Measurements from ENCODE around the gene CLEC16A. TPM values are rescaled to one million over a fixed set of nuclear protein-coding genes. Genes with fewer than 3 reads are reported as not detected.
"Not testable (repeated sequence)": the region's sequence is repeated elsewhere in the genome, so short reads cannot be mapped to it uniquely, and the experiment has no call there.

CLEC16A gene
- total RNA-seq, 4 donors from 2014 or later = 19.9 to 38.3 (median 35.0) TPM

DNA sequence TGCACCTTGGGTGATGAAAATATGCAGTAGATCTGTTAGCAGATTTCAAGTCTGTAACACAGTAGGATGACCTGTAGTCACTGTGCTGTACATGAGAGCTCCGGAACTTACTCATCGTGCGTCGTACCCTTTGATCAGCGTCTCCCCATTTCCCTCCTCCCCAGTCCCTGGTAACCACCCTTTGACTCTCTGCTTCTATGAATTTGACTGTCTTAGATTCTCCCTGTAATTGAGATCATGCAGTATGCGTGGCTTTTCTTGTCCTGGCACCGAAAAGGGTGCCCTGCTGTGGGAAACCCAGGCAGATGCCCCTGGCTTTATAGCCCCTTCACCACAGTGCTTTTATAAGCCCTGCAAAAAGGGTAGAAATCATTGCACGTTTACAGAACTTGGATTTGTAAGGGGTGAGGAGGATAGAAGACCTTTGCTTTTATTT lies 20.5 kb downstream of the CLEC16A start:
- Histone ChIP-seq H3K4me3 (no peak overlapping the region), H3K27ac (peak overlapping the region in 1 of 4 donors; percentile 67)

DNA sequence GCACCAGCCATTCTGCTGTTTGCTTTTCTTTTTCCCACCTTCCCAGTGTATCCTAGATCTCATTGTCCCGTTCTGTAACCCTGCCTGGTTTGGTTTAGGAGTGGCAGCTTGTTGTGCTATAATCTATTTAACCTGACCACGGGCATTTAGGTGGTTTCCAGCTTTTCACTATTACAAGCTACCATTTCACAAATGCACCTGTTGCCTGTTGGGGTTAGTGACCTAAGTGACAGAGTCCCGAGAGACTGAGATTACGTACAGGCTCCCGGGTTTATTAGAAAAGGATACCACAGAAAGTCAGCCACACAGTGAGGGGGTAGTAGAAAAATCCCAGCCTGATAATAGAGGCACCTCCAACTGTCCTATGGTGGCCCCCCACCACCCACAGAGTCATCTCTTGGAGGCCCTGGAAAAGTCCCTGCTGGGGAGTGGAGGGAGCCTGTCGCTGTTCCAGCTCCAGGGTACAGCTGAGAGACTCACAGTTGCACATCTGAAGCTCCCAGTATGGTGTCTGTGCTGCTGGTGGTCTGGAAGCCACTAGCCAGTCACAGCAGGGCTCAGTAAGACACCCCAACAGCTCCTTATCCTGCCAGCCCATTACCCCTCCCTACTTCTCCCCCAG lies 21.2 kb downstream of the CLEC16A start:
- WGBS, 2 donors (ENCODE audit: low coverage in 1 of 2) = 88 to 92% methylated on average over 1 to 3 of the region's 6 CpGs
- Histone ChIP-seq H3K4me3 (no peak overlapping the region), H3K4me1 (peaks cover 0 to 21% (median 7%) of the 10 kb centered on the region in 3 donors), H3K36me3 (peaks cover 0 to 44% of the 10 kb centered on the region in 2 donors), H3K27ac (no peak overlapping the region), H3K9me3 (no peaks in the 10 kb centered on the region), H3K27me3 (no peaks in the 10 kb centered on the region)
- TF ChIP-seq POLR2A (IDR thresholded peaks at IDR 0.05) (no peak), EP300 (IDR thresholded peaks at IDR 0.05) (no peak), POLR2AphosphoS5 (IDR thresholded peaks at IDR 0.05) (no peak)
- TF ChIP-seq, protein P1, sequence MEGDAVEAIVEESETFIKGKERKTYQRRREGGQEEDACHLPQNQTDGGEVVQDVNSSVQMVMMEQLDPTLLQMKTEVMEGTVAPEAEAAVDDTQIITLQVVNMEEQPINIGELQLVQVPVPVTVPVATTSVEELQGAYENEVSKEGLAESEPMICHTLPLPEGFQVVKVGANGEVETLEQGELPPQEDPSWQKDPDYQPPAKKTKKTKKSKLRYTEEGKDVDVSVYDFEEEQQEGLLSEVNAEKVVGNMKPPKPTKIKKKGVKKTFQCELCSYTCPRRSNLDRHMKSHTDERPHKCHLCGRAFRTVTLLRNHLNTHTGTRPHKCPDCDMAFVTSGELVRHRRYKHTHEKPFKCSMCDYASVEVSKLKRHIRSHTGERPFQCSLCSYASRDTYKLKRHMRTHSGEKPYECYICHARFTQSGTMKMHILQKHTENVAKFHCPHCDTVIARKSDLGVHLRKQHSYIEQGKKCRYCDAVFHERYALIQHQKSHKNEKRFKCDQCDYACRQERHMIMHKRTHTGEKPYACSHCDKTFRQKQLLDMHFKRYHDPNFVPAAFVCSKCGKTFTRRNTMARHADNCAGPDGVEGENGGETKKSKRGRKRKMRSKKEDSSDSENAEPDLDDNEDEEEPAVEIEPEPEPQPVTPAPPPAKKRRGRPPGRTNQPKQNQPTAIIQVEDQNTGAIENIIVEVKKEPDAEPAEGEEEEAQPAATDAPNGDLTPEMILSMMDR (IDR thresholded peaks at IDR 0.05) = no peak
- ATAC-seq = no peak

More for the DNA sequence above, 20.5 kb downstream of the CLEC16A start:
- no peak for ATAC-seq
- H3K9me3 ChIP-seq = no peaks in the 10 kb centered on the region
- H3K4me1 ChIP-seq = peaks cover 0 to 21% (median 7%) of the 10 kb centered on the region in 3 donors
- no peaks in the 10 kb centered on the region for H3K27me3 ChIP-seq
- TF ChIP-seq EP300 (IDR thresholded peaks at IDR 0.05) (no peak), POLR2A (IDR thresholded peaks at IDR 0.05) (no peak), POLR2AphosphoS5 (IDR thresholded peaks at IDR 0.05) (no peak)
- TF ChIP-seq, protein P1 (IDR thresholded peaks at IDR 0.05) = no peak
- WGBS, 2 donors (ENCODE audit: low coverage in 1 of 2) = 93 to 97% methylated on average over 6 to 7 of the region's 8 CpGs
- H3K36me3 ChIP-seq = peaks cover 0 to 40% of the 10 kb centered on the region in 2 donors

DNA sequence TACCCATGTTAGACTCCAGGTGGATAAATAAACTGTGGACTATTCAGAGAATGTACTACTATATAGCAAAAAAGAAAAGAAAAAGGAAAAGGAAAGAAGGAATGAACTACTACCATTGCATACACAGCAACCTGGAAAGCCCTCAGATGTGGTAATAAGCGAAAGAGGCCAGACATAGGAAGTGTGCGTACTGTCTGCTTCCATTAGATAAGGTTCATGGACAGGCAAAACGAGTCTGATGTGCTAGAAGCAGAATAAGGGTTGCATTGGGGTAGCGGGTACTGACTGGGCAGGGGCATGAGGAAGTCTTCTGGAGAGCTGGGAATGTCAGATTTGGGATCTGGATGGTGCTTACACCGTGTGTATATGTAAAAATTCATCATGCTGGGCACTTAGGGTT lies 21.8 kb downstream of the CLEC16A start:
- 84 to 87% methylated on average over 5 of the region's 5 CpGs for WGBS, 2 donors (ENCODE audit: low coverage in 1 of 2)
- Histone ChIP-seq H3K36me3 (peaks cover 0 to 50% of the 10 kb centered on the region in 2 donors), H3K27ac (no peak overlapping the region), H3K27me3 (no peaks in the 10 kb centered on the region), H3K4me1 (peaks cover 0 to 18% (median 4%) of the 10 kb centered on the region in 3 donors), H3K4me3 (no peak overlapping the region), H3K9me3 (no peaks in the 10 kb centered on the region)
- TF ChIP-seq, protein P1 (IDR thresholded peaks at IDR 0.05) = no peak
- TF ChIP-seq POLR2A (IDR thresholded peaks at IDR 0.05) (no peak), EP300 (IDR thresholded peaks at IDR 0.05) (no peak), POLR2AphosphoS5 (IDR thresholded peaks at IDR 0.05) (no peak)
- no peak for ATAC-seq

DNA sequence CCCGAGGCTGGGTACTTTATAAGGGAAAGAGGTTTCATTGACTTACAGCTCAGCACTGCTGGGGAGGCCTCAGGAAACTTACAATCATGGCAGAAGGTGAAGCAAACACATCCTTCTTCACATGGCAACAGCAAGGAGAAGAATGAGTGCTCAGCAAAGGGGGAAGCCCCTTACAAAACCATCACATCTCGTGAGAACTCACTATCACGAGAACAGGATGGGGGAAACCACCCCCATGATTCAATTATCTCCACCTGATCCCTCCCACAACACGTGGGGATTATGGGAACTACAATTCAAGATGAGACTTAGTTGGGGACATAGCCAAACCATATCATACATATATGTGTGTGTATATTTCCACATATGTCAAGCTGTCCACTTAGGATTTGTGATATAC lies 22.2 kb downstream of the CLEC16A start:
- H3K4me1 ChIP-seq = peaks cover 0 to 15% (median under 1%) of the 10 kb centered on the region in 3 donors
- not testable (repeated sequence) for ATAC-seq, H3K9me3 ChIP-seq, H3K27me3 ChIP-seq, H3K4me3 ChIP-seq, H3K27ac ChIP-seq
- 50 to 54% methylated on average over 2 to 4 of the region's 4 CpGs for WGBS, 2 donors (ENCODE audit: low coverage in 1 of 2)
- H3K36me3 ChIP-seq = peaks cover 0 to 52% of the 10 kb centered on the region in 2 donors

DNA sequence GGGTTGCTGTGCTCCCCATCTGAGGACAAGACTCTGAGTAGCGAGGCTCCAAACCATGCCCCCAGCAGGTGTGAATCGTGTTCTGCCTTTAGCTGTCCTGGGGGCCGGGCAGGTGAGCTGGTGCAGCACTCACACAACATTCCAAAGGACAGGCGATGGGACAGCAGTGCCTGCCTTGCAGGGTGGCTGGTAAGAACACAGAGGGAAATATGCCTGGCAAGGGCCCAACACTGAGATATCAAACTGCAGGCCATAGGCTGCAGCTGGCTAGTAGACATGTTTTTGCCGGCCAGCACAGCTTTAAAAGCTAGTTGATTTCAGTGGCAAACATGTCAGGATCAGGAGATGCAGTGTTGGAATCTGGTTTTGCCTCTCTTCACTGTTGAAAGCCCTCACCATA lies 23.6 kb downstream of the CLEC16A start:
- Histone ChIP-seq H3K27ac (no peak overlapping the region), H3K4me1 (peaks cover 0 to 22% (median 8%) of the 10 kb centered on the region in 3 donors), H3K4me3 (no peak overlapping the region), H3K9me3 (no peaks in the 10 kb centered on the region), H3K27me3 (no peaks in the 10 kb centered on the region), H3K36me3 (peaks cover 0 to 48% of the 10 kb centered on the region in 2 donors)
- no peak for ATAC-seq
- WGBS, 2 donors (ENCODE audit: low coverage in 1 of 2) = 33% methylated on average over 1 of the region's 5 CpGs; no CpG with 5 or more reads in 1 of the 2 donors
- TF ChIP-seq POLR2A (IDR thresholded peaks at IDR 0.05) (no peak), POLR2AphosphoS5 (IDR thresholded peaks at IDR 0.05) (no peak), EP300 (IDR thresholded peaks at IDR 0.05) (no peak)
- TF ChIP-seq, protein P1 (IDR thresholded peaks at IDR 0.05) = no peak

Measured in gastroesophageal sphincter (tissue), 4 donors.